Stimulated activated memory B cell treated with anti-CD40 and anti-IgM and Interleukin-4, amounts not matched to agents 10 μg/mL and 1 μg/mL and 100 μg/mL, for 72 hours (primary cell): ENCODE data around the gene EGLN1.

Experiments
- ATAC-seq: fragments of 150-1000 bp; cut with Tn5 transposase; 2 replicates; pipeline ENCODE4 v1.10.0; 2021
- H3K27ac Mint-ChIP-seq: one replicate; pipeline ENCODE4 v1.8.0; 2022; ENCODE audit warnings: mild to moderate bottlenecking, mixed read lengths
- H3K27me3 Mint-ChIP-seq: one replicate; pipeline ENCODE4 v1.8.0; 2022; ENCODE audit warnings: mixed read lengths
- H3K36me3 Mint-ChIP-seq: one replicate; pipeline ENCODE4 v1.8.0; 2022; ENCODE audit warnings: mixed read lengths
- H3K4me1 Mint-ChIP-seq: one replicate; pipeline ENCODE4 v1.8.0; 2022; ENCODE audit warnings: mixed read lengths
- H3K4me3 Mint-ChIP-seq: one replicate; pipeline ENCODE4 v1.8.0; 2022; ENCODE audit warnings: mild to moderate bottlenecking, moderate library complexity, mixed read lengths
- H3K9me3 Mint-ChIP-seq: one replicate; pipeline ENCODE4 v1.8.0; 2022; ENCODE audit warnings: mixed read lengths

EGLN1 gene

DNA sequence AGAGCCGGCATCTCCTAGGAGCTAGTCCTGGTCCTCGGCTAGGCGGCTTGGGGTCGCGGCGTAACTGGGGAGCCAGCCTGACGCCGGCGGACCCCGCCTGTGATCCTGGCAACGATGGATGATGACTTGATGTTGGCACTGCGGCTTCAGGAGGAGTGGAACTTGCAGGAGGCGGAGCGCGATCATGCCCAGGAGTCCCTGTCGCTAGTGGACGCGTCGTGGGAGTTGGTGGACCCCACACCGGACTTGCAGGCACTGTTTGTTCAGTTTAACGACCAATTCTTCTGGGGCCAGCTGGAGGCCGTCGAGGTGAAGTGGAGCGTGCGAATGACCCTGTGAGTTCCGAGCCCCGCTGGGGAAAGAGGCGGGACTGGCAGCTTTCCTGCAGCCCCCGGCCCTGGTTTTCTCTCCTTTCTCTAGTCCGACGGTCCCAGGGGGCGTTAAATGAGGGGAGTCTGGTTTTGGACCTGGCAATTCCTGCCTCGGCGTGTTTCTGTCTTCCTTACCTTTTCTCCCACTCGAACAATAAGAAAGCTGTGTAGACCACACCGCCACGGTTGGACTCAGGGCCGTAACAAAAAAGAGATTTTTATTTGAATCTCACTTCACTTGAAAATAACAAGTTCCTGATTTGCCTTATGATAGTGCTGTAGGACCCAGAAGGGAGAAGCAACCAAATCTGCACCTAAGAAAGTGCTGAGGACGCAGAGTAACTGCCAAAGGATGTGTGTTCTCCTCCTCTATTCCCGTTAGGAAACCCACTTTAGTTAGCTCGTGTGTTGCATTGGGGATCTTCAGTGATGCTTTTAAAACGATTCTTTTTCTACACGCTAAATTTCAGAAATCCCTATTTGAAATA is 83.6 kb downstream of the EGLN1 start, which contains the start of gene SPRTN:
SPRTN (plus strand) TSS at position 24 of the 859 bp plus-strand sequence; CDS start at position 115, 91 bp downstream.
- H3K9me3 Mint-ChIP-seq: no peaks in the 10 kb centered on the region
- no peaks in the 10 kb centered on the region for H3K27me3 Mint-ChIP-seq
- peaks cover 20% of the 10 kb centered on the region for H3K36me3 Mint-ChIP-seq
- peak; percentile 31 for ATAC-seq
- peak within 1 kb of the TSS; percentile 92 for H3K27ac Mint-ChIP-seq
- peaks cover 56% of the 10 kb centered on the region for H3K4me1 Mint-ChIP-seq
- peak within 1 kb of the TSS; percentile 91 for H3K4me3 Mint-ChIP-seq

DNA sequence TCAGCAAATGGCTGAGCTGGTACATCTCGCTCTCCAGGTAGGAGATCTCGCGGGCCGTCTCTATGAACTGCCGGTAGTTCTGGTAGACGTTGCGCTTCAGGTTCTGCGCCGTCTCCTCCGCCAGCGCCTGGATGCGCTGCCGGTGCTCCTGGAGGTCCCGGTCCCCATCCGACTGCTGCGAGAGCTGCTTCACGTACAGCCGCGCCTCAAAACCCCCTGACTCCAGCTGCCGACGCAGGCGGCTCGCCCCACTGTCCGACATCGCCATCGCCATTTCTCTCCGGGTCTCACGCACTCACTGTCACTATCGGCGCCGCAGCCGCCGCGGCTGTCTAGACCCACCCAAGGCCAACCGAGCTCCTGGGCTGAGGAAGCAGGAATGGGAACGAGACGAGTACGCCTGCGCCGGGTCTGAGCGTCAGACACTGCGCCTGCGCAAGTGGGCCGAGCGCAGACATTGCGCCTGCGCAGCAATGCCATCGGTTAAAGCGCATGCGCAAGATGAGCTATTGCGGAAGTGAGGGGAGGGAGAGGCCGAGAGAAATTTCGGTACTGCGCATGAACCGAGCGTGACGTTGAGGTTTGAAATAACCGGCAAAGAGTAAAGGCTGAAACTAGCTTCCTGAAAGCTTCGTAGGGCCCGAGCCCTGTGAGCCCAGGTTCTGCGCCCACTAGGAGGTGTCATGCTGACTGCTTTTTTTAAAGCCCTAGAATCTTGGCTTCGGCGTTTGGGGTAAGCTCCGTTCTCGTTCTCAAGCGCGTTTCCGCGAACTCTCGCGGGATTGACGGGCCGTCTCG is 84.4 kb downstream of the EGLN1 start, which contains the start of gene EXOC8:
EXOC8 (minus strand) TSS at position 381 of the 798 bp plus-strand sequence; CDS start at position 274, 107 bp downstream.
- H3K4me1 Mint-ChIP-seq: peaks cover 56% of the 10 kb centered on the region
- ATAC-seq: peak; percentile 94
- H3K9me3 Mint-ChIP-seq: no peaks in the 10 kb centered on the region

DNA sequence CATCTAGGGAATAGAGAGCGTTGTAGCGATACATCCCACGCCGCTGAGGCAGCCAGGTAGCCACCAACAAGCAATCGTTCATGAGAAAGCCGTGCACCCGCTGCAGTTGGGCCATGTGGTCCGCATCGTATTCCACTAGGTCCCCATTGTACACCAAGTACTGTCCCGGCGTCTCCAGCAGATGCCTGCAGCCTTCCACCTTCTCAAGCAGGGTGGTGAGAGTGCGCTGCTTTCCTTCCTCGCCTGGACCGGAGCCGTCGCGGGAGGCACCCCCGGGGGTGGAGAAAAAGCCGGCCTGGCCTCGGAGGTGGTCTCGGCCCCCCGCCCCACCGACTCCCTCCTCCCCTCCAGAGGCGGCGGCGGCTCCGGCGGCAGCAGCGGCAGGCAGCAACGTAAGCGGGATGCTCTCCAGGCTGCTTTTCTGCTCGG is 85.0 kb downstream of the EGLN1 start:
- Mint-ChIP-seq H3K27me3 (no peaks in the 10 kb centered on the region), H3K36me3 (peaks cover 18% of the 10 kb centered on the region), H3K4me1 (peaks cover 55% of the 10 kb centered on the region), H3K4me3 (peak overlapping the region; percentile 91), H3K9me3 (no peaks in the 10 kb centered on the region), H3K27ac (peak overlapping the region; percentile 92)
- ATAC-seq: no peak

More for the DNA sequence above, 84.4 kb downstream of the EGLN1 start, which contains the start of gene EXOC8:
- Mint-ChIP-seq H3K36me3 (peaks cover 20% of the 10 kb centered on the region), H3K4me3 (peak within 1 kb of the TSS; percentile 91), H3K27me3 (no peaks in the 10 kb centered on the region), H3K27ac (peak within 1 kb of the TSS; percentile 92)

DNA sequence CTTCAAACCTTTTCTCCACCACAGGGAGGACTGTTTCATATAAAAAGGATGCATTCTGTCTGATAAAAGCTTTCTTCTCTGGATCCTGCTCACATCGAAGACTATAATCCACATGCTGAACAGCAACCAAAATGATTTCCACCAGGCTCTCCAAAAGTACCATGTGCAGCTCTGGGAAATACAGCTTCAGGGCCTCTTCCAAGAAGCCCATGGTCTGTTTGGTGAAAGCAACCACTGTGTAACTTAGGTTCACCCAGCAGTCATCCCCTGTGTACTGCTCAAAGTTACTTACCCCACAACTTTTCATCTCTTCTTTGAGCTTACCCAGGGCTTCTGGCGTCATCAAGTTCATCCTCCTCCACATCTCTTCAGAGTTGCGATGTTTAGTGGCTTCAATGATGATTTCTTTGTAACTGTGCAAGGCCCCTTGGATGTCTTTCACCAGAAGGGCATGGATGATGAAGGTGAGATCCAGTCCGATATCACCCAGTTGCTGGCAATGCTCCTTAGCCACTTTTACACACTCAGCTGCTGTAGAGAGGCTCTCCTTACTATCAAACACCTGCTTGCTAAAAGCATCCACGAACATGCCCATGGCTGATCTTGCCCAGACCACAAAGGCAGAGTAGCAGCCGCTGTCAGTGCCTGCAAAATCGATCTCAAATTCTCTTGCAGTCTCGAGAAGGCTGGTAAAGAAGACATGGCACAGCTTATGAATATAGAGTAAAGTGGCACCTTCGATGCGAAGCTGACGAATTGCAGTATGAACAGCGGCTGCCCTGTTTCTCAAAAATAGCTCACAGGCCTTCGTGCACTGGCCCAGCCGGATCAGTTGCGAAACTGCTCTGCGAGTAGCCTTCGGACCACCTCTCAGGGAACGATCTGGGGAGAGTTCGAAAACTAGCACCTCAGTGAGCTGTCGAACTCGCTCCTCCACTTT is 86.2 kb downstream of the EGLN1 start:
- Mint-ChIP-seq H3K4me1 (peaks cover 61% of the 10 kb centered on the region), H3K9me3 (no peaks in the 10 kb centered on the region), H3K4me3 (peak overlapping the region; percentile 91), H3K36me3 (peaks cover 23% of the 10 kb centered on the region), H3K27ac (no peak overlapping the region), H3K27me3 (no peaks in the 10 kb centered on the region)
- no peak for ATAC-seq

DNA sequence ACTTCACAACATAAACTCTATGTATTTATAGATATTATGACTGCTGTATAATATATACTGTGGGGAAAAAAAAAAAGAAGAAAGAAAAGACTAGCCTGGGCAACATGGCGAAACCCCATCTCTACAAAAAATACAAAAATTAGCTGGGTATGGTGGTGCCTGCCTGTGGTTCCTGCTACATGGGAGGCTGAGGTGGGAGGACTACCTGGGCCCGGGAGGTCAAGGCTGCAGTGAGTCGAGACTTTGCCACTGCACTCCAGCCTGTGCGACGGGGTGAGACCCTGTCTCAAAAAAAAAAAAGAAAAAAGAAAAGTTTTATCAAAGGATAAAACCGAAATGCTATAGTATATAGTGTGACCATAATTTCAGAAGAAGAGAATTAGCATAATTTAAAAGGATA is 87.1 kb downstream of the EGLN1 start:
- Mint-ChIP-seq H3K27ac (no peak overlapping the region), H3K4me1 (peaks cover 64% of the 10 kb centered on the region)

DNA sequence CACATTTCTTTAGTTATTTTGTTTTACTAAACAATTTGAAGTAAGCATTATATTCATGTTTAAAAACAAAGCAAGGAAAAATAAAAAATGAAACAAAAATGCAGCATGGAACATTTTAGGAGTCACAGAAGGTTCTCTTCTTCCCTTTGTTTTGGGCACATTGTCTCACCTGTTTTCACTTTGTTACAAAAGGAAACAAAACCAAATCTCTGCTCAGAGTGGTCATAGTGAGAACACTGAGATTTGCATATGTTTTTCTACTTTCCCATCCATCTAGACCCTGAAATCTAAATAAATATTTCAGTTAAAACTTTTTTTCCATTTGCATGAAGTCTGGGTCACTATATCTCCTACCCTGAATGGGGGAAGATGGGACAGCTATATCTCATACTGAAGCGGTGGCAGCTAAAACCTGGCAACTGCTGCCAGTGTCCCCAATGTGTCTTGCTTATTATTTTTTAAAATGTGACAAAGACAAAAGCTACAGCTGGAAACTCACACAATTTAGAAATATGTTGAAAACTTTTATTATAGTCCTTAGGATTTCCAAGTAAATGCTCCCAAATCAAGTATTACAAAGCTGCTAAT is 87.9 kb downstream of the EGLN1 start:
- no peaks in the 10 kb centered on the region for H3K27me3 Mint-ChIP-seq
- peak overlapping the region; percentile 58 for H3K4me3 Mint-ChIP-seq
- peaks cover 64% of the 10 kb centered on the region for H3K4me1 Mint-ChIP-seq
- peaks cover 24% of the 10 kb centered on the region for H3K36me3 Mint-ChIP-seq
- no peak overlapping the region for H3K27ac Mint-ChIP-seq
- no peaks in the 10 kb centered on the region for H3K9me3 Mint-ChIP-seq
- ATAC-seq: no peak

More for the DNA sequence above, 87.1 kb downstream of the EGLN1 start:
- Mint-ChIP-seq H3K36me3 (peaks cover 24% of the 10 kb centered on the region), H3K9me3 (no peaks in the 10 kb centered on the region), H3K27me3 (no peaks in the 10 kb centered on the region), H3K4me3 (peak overlapping the region; percentile 58)
- no peak for ATAC-seq

DNA sequence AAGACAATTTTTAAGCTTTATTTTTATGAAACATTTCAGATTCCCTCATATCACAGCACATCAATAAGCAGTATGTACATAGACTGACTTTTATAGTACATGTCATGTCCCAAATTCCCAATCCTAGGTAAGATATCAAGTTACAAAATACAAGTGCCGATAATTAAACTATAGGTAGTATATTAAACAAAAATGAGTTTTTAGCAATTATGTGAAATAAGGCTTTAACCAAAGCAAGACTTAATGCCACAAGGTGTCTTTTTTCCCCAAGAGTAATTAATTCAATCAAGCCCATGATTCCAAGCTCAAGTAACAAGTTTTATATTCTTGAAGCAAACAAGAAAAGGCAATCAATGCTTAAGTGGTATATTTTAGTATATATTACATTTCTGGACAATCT is 89.3 kb downstream of the EGLN1 start:
- Mint-ChIP-seq H3K4me3 (no peak overlapping the region), H3K4me1 (peaks cover 58% of the 10 kb centered on the region), H3K27ac (no peak overlapping the region), H3K36me3 (peaks cover 24% of the 10 kb centered on the region), H3K9me3 (no peaks in the 10 kb centered on the region), H3K27me3 (no peaks in the 10 kb centered on the region)
- no peak for ATAC-seq

DNA sequence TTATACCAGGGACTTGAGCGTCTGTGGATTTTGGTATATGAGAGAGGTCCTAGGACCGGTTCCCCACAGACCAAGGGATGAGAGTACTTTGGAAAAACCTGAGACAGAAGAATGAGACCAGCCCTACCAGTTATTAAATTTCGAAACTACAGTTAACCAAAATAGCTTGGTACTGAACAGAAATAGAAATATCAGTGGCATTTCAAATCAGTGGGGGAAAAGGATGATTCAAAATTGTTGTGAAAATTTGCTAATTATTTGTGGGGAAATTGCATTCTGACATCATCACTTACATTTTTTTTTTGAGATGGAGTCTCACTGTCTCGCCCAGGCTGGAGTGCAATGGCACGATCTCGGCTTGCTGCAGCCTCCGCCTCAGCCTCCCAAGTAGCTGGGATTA is 92.6 kb downstream of the EGLN1 start:
- Mint-ChIP-seq H3K4me1 (peaks cover 35% of the 10 kb centered on the region), H3K4me3 (no peak overlapping the region), H3K9me3 (no peaks in the 10 kb centered on the region), H3K36me3 (peaks cover 17% of the 10 kb centered on the region), H3K27me3 (no peaks in the 10 kb centered on the region), H3K27ac (no peak overlapping the region)
- ATAC-seq: no peak

DNA sequence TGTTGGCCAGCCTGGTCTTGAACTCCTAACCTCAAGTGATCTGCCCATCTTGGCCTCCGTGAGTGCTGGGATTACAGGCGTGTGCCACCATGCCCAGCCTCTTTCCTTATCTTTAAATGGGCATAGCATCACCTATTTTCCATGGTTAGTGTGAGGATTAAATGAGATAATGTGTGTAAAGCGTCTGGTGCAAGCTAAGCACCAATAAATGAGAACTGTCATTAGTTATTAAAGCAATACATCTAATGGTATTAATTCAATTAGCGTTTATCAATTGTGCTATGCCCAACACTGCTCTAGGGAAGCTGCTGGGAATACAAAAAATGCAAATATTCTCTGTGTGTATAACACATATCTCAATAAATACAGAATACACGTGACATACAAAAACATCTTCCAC is 94.5 kb downstream of the EGLN1 start:
- Mint-ChIP-seq H3K36me3 (peaks cover 17% of the 10 kb centered on the region), H3K4me3 (no peak overlapping the region), H3K27me3 (no peaks in the 10 kb centered on the region), H3K9me3 (no peaks in the 10 kb centered on the region), H3K27ac (no peak overlapping the region), H3K4me1 (peaks cover 29% of the 10 kb centered on the region)
- no peak for ATAC-seq

DNA sequence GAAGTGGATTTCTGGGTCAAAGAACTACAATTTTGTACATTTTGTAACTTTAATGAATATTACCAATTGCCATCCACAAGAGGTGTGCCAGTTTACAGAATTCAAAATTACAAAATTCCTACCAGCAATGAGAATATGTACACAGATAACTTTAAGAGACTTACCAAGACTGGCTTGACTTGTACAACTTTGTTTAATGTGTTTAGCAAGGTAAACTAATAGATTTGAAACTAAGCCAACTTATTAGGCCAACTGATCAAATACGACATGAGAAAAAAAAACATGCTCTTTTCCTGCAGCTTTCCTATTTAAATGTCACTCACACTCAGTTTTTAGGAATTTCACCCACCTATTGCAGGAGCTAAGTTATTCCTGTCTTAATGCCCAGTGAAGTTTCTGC is 95.8 kb downstream of the EGLN1 start:
- no peak overlapping the region for H3K27ac Mint-ChIP-seq
- no peaks in the 10 kb centered on the region for H3K9me3 Mint-ChIP-seq
- ATAC-seq: no peak
- no peak overlapping the region for H3K4me3 Mint-ChIP-seq
- no peaks in the 10 kb centered on the region for H3K27me3 Mint-ChIP-seq
- H3K4me1 Mint-ChIP-seq: peaks cover 20% of the 10 kb centered on the region
- H3K36me3 Mint-ChIP-seq: peaks cover 9% of the 10 kb centered on the region

DNA sequence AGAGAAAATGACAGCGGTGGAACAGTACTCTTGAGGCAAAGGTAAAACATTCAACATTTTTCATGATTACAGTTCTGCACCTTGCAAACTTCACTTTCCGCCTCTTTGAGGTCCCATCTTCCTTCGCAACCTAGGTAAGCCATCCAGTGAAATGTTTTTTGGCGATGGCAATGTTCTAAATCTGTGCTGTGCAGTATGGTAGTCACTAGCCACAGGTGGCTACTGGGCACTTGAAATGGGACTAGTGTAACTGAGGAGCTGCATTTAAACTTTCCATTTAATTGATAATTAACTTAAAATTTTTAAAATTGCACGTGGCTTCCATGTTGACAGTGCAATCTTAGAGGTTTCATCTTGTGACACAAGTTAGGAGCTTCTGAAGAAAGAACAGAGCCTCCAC is 97.4 kb downstream of the EGLN1 start:
- Mint-ChIP-seq H3K9me3 (no peaks in the 10 kb centered on the region), H3K4me1 (peaks cover 7% of the 10 kb centered on the region), H3K27ac (no peak overlapping the region), H3K4me3 (no peak overlapping the region), H3K36me3 (no peaks in the 10 kb centered on the region), H3K27me3 (no peaks in the 10 kb centered on the region)
- no peak for ATAC-seq

DNA sequence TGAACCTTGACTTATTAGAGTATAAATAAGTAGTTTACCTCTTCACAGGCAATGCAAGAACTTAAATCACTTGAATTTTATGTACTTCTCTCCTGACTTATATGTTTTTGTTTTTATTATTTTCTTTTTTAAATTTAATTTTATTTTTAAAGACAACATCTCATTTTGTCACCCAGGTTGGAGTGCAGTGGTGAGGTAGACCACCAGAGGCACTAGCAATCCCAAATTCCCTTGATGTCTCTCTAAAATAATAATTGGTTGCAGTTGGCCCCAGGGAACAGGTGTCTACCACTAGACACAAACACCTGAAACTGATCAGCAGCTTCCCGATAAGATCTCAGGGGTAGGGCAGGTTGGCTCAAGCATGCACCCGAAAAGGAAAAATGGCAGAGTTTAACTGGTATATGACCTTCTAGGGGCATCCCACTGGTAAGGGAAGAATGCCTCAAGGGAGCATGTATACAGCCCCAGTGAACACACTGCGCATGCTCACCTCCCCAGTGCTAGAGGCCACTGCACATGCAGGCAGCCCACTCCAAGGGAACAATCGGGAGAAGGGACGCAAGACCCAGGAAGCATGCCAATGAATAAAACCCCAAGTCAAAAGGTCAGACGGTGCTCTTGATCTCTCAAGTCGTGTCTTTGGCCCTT is 99.1 kb downstream of the EGLN1 start:
- Mint-ChIP-seq H3K4me1 (no peaks in the 10 kb centered on the region), H3K4me3 (no peak overlapping the region), H3K27ac (no peak overlapping the region), H3K27me3 (no peaks in the 10 kb centered on the region), H3K36me3 (no peaks in the 10 kb centered on the region), H3K9me3 (no peaks in the 10 kb centered on the region)
- no peak for ATAC-seq

DNA sequence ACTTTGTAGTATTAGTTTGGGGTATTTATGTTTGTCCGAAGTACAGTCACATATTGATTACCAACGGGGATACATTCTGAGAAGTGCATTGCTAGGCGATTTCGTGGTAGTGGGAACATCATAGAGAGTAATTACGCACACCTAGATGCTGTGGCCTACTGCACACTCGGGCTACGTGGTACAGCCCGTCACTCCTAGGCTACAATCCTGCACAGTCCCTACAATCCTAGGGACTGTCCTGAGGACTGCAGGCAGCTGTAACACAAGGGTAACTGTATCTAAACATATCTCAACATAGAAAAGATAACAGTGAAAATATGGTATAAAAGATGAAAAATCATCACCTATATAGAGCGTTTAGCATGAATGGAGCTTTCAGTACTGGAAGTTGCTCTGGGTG is 103.0 kb downstream of the EGLN1 start:
- no peak for ATAC-seq
- Mint-ChIP-seq H3K36me3 (no peaks in the 10 kb centered on the region), H3K4me1 (peaks cover 6% of the 10 kb centered on the region), H3K27ac (no peak overlapping the region), H3K27me3 (no peaks in the 10 kb centered on the region), H3K9me3 (no peaks in the 10 kb centered on the region), H3K4me3 (no peak overlapping the region)

DNA sequence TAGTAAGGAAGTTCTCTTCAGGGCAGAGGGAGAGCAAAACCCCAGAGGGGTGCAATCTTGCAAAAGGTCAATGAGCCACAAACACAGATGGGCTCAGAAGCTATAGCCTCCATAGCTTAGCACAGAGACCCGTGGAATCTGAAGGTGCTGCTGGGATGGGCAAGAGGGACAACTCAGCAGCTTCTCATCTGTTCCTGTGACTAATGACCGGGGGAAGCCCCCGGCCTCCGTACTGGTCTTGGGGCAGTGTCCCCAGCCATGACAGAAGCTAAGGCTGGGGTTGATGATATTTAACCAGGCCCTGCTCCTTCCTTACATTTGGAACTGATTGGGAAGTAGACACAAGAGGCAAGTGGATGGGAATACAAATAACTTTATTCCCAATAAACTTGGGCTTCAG is 103.5 kb downstream of the EGLN1 start:
- peaks cover 6% of the 10 kb centered on the region for H3K4me1 Mint-ChIP-seq
- ATAC-seq: no peak
- no peak overlapping the region for H3K27ac Mint-ChIP-seq
- H3K4me3 Mint-ChIP-seq: no peak overlapping the region
- no peaks in the 10 kb centered on the region for H3K36me3 Mint-ChIP-seq
- H3K27me3 Mint-ChIP-seq: no peaks in the 10 kb centered on the region
- no peaks in the 10 kb centered on the region for H3K9me3 Mint-ChIP-seq
